GM21717 (cell line): ENCODE results near the gene ATXN3L.
"Not testable (repeated sequence)": the region's sequence is repeated elsewhere in the genome, so short reads cannot be mapped to it uniquely, and the experiment has no call there.

Experiments used
- ATAC-seq: cut with Tn5 transposase; IDR thresholded peaks from one replicate; pipeline ENCODE4 v1.9.1; 2021; ENCODE audit warnings: mild to moderate bottlenecking, moderate library complexity; ENCODE audit not compliant: unreplicated experiment

ATXN3L gene

GRCh38 chrX:13307041-13307440 is 12.8 kb downstream of the ATXN3L start:
- no peak for ATAC-seq

- no peak for ATAC-seq
Observed at GRCh38 chrX:13305108-13305507, 14.7 kb downstream of the ATXN3L start.

- ATAC-seq = no peak
Observed at GRCh38 chrX:13304052-13304451, 15.8 kb downstream of the ATXN3L start.

GRCh38 chrX:13303248-13303647 is 16.6 kb downstream of the ATXN3L start:
- ATAC-seq = not testable (repeated sequence)

DNA sequence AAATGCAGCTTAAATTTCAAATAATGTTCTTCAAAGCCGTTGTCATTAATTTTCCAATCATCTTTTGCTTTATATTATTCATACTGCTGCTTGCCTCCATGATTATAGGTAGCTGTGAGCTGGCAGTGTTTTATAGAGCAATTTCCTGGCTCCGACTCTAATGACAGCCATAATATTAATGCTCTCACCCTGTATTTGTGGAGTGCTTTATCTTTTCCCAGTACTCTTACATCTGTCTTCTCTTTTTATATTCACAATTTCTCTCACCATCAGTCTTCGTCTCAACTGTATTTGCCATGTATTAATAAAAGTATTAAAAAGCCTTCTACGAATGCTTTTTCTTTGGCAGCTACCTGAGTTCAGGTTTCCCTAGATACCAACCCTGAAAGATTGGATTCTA is 21.0 kb downstream of the ATXN3L start:
- no peak for ATAC-seq

GRCh38 chrX:13295841-13296240 is 24.0 kb downstream of the ATXN3L start:
- ATAC-seq = no peak

- no peak for ATAC-seq
Observed at GRCh38 chrX:13293700-13294099, 26.2 kb downstream of the ATXN3L start.

- ATAC-seq = no peak
Observed at GRCh38 chrX:13290891-13291614, 28.8 kb downstream of the ATXN3L start.

DNA sequence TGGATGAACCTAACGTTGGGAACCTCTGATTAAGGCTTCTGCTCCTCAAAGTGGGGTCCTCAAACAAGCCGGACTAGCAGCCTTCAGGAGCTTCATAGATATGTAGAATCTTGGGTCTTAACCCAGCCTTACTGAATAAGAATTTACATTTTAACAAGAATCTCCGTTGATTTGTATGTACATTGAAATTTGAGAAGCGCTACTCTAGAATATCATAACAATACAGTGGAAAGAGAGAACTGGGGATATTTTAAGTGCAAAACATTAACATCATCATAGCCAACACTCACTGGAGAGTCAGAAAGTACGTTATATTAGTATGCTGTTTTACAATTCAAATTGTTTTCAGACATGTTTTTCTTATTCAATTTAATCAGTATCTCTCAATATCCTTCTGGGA is 31.2 kb downstream of the ATXN3L start:
- no peak for ATAC-seq

DNA sequence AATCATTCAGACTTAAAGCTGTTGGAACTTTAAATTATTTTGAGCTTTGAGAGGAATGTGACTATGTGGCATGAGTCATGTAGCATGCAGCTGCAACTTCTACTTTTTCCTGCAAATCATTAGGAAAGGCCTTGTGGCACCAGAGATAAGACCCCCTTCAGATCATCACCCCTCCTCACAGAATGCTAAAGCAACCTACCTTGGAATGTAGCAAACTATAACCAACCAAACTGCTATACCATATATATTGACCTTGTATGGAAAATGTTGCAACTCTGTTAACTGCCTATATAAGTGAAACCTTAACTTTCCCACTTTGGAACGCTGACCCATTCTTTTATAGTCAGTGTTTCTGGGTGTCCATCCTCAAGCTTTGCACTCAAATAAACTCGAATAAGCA is 32.0 kb downstream of the ATXN3L start:
- ATAC-seq = no peak

- no peak for ATAC-seq
Observed at GRCh38 chrX:13285693-13286092, 34.2 kb downstream of the ATXN3L start.

- ATAC-seq = no peak
Observed at GRCh38 chrX:13285229-13285628, 34.6 kb downstream of the ATXN3L start.

DNA sequence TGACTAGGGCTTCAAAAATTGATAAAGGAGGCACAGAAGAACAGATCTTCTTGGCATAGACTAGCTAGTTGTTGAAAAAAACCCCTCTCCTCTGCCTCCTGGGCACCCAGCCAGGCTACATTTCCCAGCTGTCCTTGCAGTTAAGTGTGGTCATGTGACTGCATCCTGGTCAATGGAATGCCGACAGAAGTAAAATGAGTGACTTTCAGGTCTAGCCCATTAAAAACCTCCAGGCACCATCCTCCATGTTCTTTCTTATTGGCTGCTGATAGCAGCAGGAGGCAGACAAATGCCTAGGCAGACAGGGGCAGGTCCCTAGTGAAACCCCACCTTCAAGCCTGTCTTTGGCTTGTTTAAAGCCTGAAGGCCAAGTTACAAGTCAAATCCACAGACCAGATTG is 35.3 kb downstream of the ATXN3L start:
- ATAC-seq = no peak

- ATAC-seq = no peak
Observed at GRCh38 chrX:13283950-13284546, 35.8 kb downstream of the ATXN3L start.

DNA sequence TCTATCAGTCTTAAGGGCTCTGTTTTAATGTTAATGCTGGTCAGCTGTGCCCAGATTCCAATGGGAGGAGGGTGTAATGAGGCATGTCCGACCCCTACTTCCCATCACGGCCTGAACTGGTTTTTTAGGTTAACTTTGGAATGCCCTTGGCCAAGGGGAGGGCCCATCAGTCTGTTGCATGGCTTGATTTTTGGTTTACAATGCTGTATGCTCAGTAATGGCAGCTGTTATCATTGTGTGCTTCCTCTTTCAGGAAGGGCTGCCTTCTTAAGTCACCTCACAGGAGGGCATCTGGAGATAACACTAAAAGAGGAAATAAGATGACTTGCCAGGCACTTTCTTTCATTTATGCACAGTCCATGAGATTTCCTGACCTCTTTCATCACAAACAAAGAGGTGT is 36.3 kb downstream of the ATXN3L start:
- ATAC-seq = no peak

DNA sequence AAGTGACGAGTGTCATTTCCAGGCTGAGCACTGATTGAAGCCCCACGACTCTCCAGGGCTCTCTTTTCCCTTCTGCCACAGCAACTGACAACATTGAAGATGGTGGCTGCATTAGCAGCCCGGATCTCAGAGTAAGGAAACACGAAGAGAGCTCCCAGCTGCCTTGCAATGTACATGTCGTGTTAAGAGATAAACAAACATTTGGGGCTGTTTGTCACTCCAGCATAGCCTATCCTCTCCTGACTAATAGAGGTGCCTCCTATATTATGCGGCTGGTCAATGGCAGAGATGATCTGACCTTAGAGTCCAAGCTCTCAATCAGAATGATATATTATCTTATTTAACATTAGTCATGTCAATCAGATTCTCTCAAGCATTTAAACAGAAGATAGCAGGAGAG is 38.6 kb downstream of the ATXN3L start:
- ATAC-seq = no peak

GRCh38 chrX:13279279-13280018 is 40.4 kb downstream of the ATXN3L start:
- ATAC-seq = no peak

DNA sequence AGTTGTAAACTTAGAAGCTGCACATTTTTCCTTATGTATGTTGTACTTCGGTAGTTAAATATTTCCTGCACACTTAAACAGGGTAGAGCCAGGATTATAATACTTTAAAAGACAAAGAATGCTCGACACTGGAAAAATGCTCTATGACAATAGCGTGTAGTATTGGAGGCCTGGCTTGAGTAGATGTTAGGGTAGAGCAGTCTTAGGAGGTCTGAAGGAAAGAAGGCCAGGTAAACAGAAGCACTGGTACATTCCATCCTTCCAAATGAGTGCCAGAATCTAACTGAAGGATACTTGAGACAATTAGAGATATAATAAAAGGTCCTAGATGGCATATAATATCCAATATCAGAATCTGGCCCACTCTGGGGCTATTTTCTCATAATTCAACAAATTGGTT is 42.3 kb downstream of the ATXN3L start:
- no peak for ATAC-seq

DNA sequence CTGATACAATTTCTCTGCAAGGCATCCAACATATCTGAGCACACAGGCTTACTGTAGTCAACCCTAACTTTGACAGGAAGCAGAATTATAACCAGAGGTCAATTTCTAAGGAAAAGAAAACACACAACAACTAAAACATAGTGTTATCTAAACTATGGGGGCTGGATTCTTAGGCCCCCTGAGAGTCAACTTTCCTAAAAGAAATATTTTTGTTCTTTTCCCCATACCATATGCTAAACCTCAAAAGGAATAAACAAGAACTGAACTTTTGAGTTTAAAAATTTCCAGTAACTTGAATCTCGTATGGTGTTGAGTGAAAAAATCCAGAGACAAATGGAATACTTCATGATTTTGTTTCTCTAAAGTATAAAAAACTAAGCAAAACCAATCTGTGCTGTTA is 42.9 kb downstream of the ATXN3L start:
- ATAC-seq = no peak

- ATAC-seq = no peak
Observed at GRCh38 chrX:13275031-13275430, 44.8 kb downstream of the ATXN3L start.

DNA sequence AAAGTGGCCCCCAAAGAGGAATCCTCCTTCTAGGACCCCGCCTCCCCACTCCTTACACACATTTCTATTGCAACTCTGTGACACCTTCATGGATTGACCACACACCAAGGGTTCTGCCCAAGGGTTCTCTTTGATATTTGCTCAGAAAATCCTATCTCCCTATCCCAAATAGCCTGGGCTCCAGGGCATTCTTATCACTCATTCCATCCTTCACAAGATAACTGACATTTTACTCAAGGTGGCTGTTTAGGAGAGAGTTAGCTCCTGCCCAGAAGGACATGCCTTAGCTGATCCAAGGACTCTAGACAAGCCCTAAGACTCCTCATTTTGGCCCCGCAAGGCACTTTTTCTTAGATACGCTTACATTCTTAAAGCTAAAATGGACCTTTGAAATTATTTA is 47.4 kb downstream of the ATXN3L start:
- ATAC-seq = no peak

DNA sequence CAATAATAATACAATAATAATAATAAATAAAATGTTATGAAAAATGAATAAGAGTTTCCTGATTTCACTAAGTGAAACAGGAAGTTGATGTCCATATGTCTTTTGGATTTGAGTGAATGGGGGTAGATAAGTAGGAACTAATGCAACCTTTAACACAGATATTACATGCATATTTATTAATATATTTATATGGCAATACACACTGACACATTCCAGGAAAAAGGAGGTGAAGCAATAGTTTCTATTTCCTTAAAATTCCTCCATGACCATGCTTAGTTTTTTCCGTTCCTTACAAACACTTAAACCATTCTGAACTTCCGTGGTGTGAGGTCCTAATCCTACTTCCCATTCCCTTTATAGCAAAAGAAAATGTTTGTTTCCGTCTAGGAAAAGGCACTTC is 48.3 kb downstream of the ATXN3L start:
- no peak for ATAC-seq
